SK-N-SH (cell line): ENCODE results near the gene ZBTB16.

Source experiments
- CTCF ChIP-seq: fragments of 200-600 bp; sonication (generic); IDR thresholded peaks from 2 replicates; pipeline ENCODE4 v1.6.1; 2017; ENCODE audit warnings: antibody characterized with exemption, mild to moderate bottlenecking, moderate library complexity
- FOSL2 ChIP-seq: IDR thresholded peaks from 2 replicates; pipeline ENCODE4 v1.4.0; 2012; ENCODE audit warnings: low read depth, mild to moderate bottlenecking, moderate library complexity, borderline replicate concordance
- GABPA ChIP-seq: IDR thresholded peaks from 2 replicates; pipeline ENCODE4 v1.4.0; 2012; ENCODE audit warnings: low read depth, mild to moderate bottlenecking
- JUND ChIP-seq: IDR thresholded peaks from 2 replicates; pipeline ENCODE4 v1.4.0; 2012
- NRF1 ChIP-seq: IDR thresholded peaks from 2 replicates; pipeline ENCODE4 v1.6.1; 2012; ENCODE audit warnings: low read depth, mild to moderate bottlenecking, low read length
- RAD21 ChIP-seq: IDR thresholded peaks from 2 replicates; pipeline ENCODE4 v1.6.1; 2012; ENCODE audit warnings: mild to moderate bottlenecking, low read length
- RCOR1 ChIP-seq: fragments of 150-350 bp; IDR thresholded peaks from 2 replicates; pipeline ENCODE4 v1.6.1; 2017; ENCODE audit warnings: antibody characterized with exemption, low read length
- REST ChIP-seq: IDR thresholded peaks from 2 replicates; pipeline ENCODE4 v1.6.1; 2012; ENCODE audit warnings: mild to moderate bottlenecking, low read depth, low read length, moderate library complexity
- RFX5 ChIP-seq: IDR thresholded peaks from 2 replicates; pipeline ENCODE4 v1.6.1; 2012; ENCODE audit warnings: mild to moderate bottlenecking, improper control_type of control experiment, low read length
- RXRA ChIP-seq: IDR thresholded peaks from 2 replicates; pipeline ENCODE4 v1.4.0; 2012; ENCODE audit warnings: low read depth, mild to moderate bottlenecking, borderline replicate concordance
- SIN3A ChIP-seq: IDR thresholded peaks from 2 replicates; pipeline ENCODE4 v1.6.1; 2012; ENCODE audit warnings: low read depth, mild to moderate bottlenecking, low read length, moderate library complexity, borderline replicate concordance
- USF1 ChIP-seq: IDR thresholded peaks from 2 replicates; pipeline ENCODE4 v1.4.0; 2012; ENCODE audit warnings: low read depth, borderline replicate concordance
- USF2 ChIP-seq: fragments of 150-350 bp; IDR thresholded peaks from 2 replicates; pipeline ENCODE4 v1.6.1; 2017; ENCODE audit warnings: antibody characterized with exemption, low read length, low read depth, borderline replicate concordance

GRCh38 chr11:114289779-114290178 is 230.3 kb downstream of the ZBTB16 start:
- no peak for TF ChIP-seq CTCF
- TF ChIP-seq RFX5 = no peak
- TF ChIP-seq REST = no peak
- no peak for TF ChIP-seq RXRA
- TF ChIP-seq FOSL2 = no peak
- no peak for TF ChIP-seq RAD21
- TF ChIP-seq USF2 = no peak
- no peak for TF ChIP-seq USF1
- TF ChIP-seq JUND = no peak
- no peak for TF ChIP-seq SIN3A
- no peak for TF ChIP-seq GABPA
- TF ChIP-seq RCOR1 = no peak
- TF ChIP-seq NRF1 = no peak
